Measurements from ENCODE around the gene ANKRD63.

DNA sequence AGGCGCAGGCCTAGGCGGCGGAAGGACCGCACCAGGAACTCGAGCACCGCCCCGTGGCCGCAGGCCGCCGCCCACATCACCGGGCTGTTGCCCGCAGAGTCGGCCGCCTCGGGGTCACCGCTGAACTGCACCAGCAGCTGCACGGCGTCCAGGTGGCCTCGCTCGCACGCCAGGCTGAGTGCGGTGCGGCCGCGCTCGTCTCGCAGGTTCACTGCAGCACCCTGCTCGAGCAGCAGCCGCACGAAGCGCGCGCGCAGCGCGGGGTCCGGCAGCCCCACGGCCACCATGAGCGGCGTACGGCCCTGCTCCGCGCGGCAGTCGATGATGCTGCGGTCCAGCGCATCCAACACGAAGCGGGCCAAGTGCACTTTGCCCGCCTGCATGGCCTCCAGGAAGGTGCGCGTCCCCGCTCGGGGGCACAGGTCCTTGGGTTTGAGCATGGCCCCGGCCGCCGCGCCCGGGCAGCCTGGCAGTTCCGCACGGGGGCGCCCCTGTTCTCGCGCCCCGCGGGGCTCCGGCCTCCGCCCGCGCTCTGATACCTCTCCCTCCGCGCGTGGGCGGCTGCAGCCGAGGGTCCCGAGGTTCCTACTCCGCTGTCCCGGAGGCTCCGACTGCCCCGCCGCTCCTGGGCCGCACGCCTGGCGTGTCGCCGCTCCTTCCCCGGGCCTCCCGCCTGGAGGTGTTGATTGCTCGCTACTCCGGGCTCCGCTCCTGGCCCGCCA lies 556 bp downstream of the ANKRD63 start:
- TF ChIP-seq FOSL1 (tag; conservative IDR thresholded peaks at IDR 0.05) (0 out of 2 replicates have a peak, but pooled peaks have one; percentile 6), E2F3 (CRISPR knock-in tag; IDR thresholded peaks at IDR 0.05) (peak; percentile 55; the same call in 1 of the 2 replicates), BMI1 (IDR thresholded peaks at IDR 0.05; ENCODE audit: low read length) (no peak), NR2C2 (CRISPR knock-in tag; IDR thresholded peaks at IDR 0.05) (no peak), NR2C2 (tag; IDR thresholded peaks at IDR 0.05) (peak; percentile 50; the same call in 1 of the 2 replicates), NR2F6 (CRISPR knock-in tag; IDR thresholded peaks at IDR 0.05) (no peak), SMAD4 (CRISPR knock-in tag; conservative IDR thresholded peaks at IDR 0.05) (no peak; the same call in none of the 2 replicates), KAT8 (IDR thresholded peaks at IDR 0.05; ENCODE audit: low read depth) (no peak), MEF2D (tag; conservative IDR thresholded peaks at IDR 0.05; ENCODE audit: low read depth) (no peak)

All from K562 (cell line).